Ishikawa (cell line): ENCODE measurements around the gene RSAD1.

Experiments
- CEBPB ChIP-seq: IDR thresholded peaks from 2 replicates; pipeline ENCODE4 v1.6.1; 2012
- CREB1 ChIP-seq: IDR thresholded peaks from 2 replicates; pipeline ENCODE4 v1.6.1; 2012; ENCODE audit warnings: low read depth
- EGR1 ChIP-seq: IDR thresholded peaks from 2 replicates; pipeline ENCODE4 v1.6.1; 2012
- EP300 ChIP-seq: IDR thresholded peaks from 2 replicates; pipeline ENCODE4 v1.6.1; 2012; ENCODE audit warnings: borderline replicate concordance
- FOXM1 ChIP-seq: IDR thresholded peaks from 2 replicates; pipeline ENCODE4 v1.6.1; 2012; ENCODE audit warnings: low read depth, borderline replicate concordance
- NFIC ChIP-seq: IDR thresholded peaks from 2 replicates; pipeline ENCODE4 v1.6.1; 2012
- RAD21 ChIP-seq: IDR thresholded peaks from 2 replicates; pipeline ENCODE4 v1.6.1; 2012; ENCODE audit warnings: low read depth
- TAF1 ChIP-seq: IDR thresholded peaks from 2 replicates; pipeline ENCODE4 v1.6.1; 2012; ENCODE audit warnings: low read depth, mild to moderate bottlenecking
- TCF12 ChIP-seq: IDR thresholded peaks from 2 replicates; pipeline ENCODE4 v1.6.1; 2012; ENCODE audit warnings: low read depth
- TEAD4 ChIP-seq: IDR thresholded peaks from 2 replicates; pipeline ENCODE4 v1.6.1; 2012
- YY1 ChIP-seq: IDR thresholded peaks from 2 replicates; pipeline ENCODE4 v1.6.1; 2012; ENCODE audit warnings: low read depth
- ZBTB7A ChIP-seq: IDR thresholded peaks from 2 replicates; pipeline ENCODE4 v1.6.1; 2012; ENCODE audit warnings: low read depth
- TF ChIP-seq, protein P1 (sequence below): IDR thresholded peaks from 2 replicates; pipeline ENCODE4 v1.6.1; 2012
- TF ChIP-seq, protein P2 (sequence below): IDR thresholded peaks from 2 replicates; pipeline ENCODE4 v1.6.1; 2012; ENCODE audit warnings: low read depth, mild to moderate bottlenecking
- TF ChIP-seq, protein P3 (sequence below): IDR thresholded peaks from 2 replicates; pipeline ENCODE4 v1.6.1; 2012

The RSAD1 gene

DNA sequence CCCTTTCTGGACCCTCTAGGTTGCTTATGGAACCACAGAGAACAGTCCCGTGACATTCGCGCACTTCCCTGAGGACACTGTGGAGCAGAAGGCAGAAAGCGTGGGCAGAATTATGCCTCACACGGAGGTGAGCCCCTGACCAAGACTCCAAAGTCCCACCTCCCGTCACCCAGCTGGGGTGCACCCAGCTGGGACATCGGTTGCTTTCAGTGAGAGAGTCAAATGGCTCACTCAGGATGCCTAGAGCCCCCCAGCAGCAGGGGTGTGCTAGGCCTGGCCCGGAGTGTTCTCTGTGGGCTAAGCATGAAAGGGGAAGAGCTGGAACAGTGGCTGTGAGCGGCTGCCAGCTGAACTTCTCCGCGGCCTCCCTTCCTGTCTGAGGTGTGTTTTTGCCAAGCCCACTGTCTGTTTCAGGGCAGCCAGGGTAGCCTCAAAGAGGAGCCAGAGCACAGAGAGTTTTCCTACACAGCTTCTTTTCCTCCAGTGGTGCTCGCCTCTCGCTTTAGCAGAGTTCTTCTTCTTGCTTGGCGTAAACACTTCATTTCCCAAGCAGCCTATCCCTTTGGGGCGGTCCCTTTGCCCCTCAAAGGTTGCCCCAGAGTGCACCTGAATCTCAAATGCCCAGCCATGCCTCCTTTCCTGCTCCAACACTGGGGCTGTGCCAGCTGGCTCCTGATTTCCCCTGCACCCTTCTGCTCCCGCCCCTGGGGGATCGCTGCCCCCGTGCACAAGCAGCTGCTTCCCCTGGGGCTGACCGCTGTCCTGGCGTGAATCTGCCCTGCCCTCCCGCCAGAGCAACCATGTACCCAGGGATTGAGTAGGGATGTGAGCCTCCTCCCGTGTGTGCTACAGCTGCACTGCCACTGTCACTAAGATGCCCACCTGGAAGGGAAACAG is 7.4 kb upstream of the RSAD1 start:
- no peak for TF ChIP-seq YY1
- TF ChIP-seq CEBPB = no peak
- TF ChIP-seq TCF12 = no peak
- no peak for TF ChIP-seq TEAD4
- no peak for TF ChIP-seq CREB1
- no peak for TF ChIP-seq FOXM1
- TF ChIP-seq TAF1 = no peak
- TF ChIP-seq ZBTB7A = no peak
- TF ChIP-seq, protein P1, sequence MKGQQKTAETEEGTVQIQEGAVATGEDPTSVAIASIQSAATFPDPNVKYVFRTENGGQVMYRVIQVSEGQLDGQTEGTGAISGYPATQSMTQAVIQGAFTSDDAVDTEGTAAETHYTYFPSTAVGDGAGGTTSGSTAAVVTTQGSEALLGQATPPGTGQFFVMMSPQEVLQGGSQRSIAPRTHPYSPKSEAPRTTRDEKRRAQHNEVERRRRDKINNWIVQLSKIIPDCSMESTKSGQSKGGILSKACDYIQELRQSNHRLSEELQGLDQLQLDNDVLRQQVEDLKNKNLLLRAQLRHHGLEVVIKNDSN = no peak
- no peak for TF ChIP-seq EP300
- TF ChIP-seq RAD21 = no peak
- no peak for TF ChIP-seq EGR1
- TF ChIP-seq, protein P2, sequence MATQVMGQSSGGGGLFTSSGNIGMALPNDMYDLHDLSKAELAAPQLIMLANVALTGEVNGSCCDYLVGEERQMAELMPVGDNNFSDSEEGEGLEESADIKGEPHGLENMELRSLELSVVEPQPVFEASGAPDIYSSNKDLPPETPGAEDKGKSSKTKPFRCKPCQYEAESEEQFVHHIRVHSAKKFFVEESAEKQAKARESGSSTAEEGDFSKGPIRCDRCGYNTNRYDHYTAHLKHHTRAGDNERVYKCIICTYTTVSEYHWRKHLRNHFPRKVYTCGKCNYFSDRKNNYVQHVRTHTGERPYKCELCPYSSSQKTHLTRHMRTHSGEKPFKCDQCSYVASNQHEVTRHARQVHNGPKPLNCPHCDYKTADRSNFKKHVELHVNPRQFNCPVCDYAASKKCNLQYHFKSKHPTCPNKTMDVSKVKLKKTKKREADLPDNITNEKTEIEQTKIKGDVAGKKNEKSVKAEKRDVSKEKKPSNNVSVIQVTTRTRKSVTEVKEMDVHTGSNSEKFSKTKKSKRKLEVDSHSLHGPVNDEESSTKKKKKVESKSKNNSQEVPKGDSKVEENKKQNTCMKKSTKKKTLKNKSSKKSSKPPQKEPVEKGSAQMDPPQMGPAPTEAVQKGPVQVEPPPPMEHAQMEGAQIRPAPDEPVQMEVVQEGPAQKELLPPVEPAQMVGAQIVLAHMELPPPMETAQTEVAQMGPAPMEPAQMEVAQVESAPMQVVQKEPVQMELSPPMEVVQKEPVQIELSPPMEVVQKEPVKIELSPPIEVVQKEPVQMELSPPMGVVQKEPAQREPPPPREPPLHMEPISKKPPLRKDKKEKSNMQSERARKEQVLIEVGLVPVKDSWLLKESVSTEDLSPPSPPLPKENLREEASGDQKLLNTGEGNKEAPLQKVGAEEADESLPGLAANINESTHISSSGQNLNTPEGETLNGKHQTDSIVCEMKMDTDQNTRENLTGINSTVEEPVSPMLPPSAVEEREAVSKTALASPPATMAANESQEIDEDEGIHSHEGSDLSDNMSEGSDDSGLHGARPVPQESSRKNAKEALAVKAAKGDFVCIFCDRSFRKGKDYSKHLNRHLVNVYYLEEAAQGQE = no peak
- TF ChIP-seq, protein P3, sequence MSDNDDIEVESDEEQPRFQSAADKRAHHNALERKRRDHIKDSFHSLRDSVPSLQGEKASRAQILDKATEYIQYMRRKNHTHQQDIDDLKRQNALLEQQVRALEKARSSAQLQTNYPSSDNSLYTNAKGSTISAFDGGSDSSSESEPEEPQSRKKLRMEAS = no peak

DNA sequence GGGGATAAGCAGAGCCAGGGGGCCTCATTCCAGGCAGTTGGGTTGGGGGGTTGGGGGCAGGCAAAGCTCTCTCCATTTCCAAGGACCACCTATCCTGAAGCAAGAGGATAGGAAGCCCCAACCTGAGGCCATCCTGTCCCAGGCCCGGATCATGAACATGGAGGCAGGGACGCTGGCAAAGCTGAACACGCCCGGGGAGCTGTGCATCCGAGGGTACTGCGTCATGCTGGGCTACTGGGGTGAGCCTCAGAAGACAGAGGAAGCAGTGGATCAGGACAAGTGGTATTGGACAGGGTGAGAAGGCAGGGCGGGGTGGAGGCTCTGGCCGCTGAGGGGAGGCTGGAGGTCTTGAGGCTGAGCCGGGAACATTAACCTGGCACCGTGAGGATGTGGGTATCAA is 6.4 kb upstream of the RSAD1 start:
- TF ChIP-seq YY1 (no peak), CREB1 (no peak), EP300 (no peak), TCF12 (no peak), TAF1 (no peak), ZBTB7A (no peak), EGR1 (no peak), TEAD4 (no peak), FOXM1 (no peak), CEBPB (no peak), RAD21 (no peak), NFIC (no peak)
- TF ChIP-seq, protein P2 = no peak
- TF ChIP-seq, protein P3 = no peak
- TF ChIP-seq, protein P1 = no peak

DNA sequence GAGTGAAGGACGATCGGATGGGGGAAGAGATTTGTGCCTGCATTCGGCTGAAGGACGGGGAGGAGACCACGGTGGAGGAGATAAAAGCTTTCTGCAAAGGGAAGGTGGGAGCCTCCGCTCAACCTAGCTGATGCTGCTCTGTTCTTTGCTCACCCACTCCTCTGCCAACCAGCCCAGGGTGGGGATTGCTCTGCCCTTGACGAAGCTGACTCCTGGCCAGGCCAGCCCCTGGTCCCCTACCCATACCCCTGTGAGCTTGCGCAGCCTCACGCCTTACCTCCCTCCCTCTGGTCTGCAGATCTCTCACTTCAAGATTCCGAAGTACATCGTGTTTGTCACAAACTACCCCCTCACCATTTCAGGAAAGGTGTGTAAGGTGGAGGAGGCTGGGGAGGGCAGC is 4.8 kb upstream of the RSAD1 start:
- TF ChIP-seq TCF12 = no peak

DNA sequence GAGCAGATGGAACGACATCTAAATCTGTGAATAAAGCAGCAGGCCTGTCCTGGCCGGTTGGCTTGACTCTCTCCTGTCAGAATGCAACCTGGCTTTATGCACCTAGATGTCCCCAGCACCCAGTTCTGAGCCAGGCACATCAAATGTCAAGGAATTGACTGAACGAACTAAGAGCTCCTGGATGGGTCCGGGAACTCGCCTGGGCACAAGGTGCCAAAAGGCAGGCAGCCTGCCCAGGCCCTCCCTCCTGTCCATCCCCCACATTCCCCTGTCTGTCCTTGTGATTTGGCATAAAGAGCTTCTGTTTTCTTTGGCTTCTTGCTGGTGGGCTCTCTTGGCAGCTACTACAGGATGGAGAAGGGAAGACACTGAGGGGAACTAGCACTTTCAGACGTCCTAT is 4.1 kb upstream of the RSAD1 start:
- TF ChIP-seq TEAD4 (no peak), EP300 (no peak)

DNA sequence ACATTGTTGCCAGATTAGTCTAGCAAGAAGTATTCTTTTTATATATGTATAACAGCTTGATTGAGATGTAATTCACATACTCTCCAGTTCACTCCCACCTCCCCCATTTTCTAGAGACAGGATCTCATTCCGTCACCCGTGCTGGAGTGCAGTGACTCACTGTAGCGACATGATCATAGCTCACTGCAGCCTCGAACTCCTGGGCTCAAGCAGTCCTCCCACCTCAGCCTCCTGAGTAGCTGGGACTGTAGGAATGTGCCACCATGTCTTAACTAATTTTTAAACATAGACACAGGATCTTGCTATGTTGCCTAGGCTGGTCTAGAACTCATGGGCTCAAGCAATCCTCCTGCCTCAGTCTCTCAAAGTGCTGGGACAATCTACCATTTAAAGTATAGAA is 3.3 kb upstream of the RSAD1 start:
- TF ChIP-seq NFIC = no peak

DNA sequence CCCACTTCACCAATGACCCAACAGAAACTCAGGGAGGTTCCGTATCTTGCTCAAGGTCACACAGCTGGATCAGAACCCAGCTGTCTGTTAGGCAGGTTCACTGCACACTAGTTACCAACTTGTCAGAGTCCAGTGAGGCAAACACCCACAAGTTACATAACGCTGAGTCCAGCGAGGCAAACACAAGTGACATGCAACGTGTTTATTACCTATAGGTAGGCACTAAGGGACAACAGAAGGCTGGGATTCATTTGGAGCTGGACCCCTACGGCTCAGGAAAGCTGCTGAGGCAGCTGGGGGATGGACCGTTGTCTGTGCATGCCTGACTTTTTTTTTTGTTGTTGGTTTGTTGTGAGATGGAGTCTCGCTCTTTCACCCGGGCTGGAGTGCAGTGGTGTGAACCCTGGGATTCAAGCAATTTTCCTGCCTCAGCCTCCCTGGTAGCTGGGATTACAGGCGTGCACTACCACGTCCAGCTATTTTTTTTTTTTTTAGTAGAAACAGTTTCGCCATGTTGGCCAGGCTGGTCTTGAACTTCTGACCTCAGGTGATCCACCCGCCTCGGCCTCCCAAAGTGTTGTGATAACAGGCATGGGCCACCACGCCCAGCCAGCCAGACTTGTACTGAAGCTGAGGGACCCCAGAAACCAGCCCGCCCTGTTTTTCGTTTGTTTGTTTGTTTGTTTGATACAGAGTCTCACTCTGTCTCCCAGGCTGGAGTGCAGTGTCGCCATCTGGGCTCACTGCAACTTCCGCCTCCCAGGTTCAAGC is 1.9 kb upstream of the RSAD1 start:
- TF ChIP-seq, protein P3 = no peak
- TF ChIP-seq YY1 (no peak), NFIC (no peak), TAF1 (no peak), ZBTB7A (no peak)
